Stomach (tissue), 9 donors: ENCODE results near the gene TXNDC17. TPM values are rescaled to one million over a fixed set of nuclear protein-coding genes. Genes with fewer than 3 reads are reported as not detected.
"Not testable (repeated sequence)": the region's sequence is repeated elsewhere in the genome, so short reads cannot be mapped to it uniquely, and the experiment has no call there.

Experiments
- DNase-seq, 2 donors: peaks; one replicate each; pipeline versions ENCODE4 v3.0.0 to v3.0.0-alpha.2; 2013 to 2019
- H3K27ac ChIP-seq, 5 donors: fragments of 200-600 bp in 4 of 5; sonication (generic) in 4 of 5; one replicate each; pipeline ENCODE4 v1.5.1; 2013 to 2019; ENCODE audit warnings: mild to moderate bottlenecking in 1 of 5, moderate library complexity in 1 of 5
- H3K27me3 ChIP-seq, 3 donors: fragments of 200-600 bp; sonication (generic); one replicate each; pipeline ENCODE4 v1.5.1; 2017 to 2019; ENCODE audit warnings: mixed run types in 1 of 3
- H3K36me3 ChIP-seq, 4 donors: fragments of 200-600 bp; sonication (generic); 1 replicate in 3 of 4; 2 replicates in 1 of 4; pipeline ENCODE4 v1.5.1; 2016 to 2019
- H3K4me1 ChIP-seq, 4 donors: fragments of 200-600 bp; sonication (generic); one replicate each; pipeline ENCODE4 v1.5.1; 2016 to 2019
- H3K4me3 ChIP-seq, 4 donors: fragments of 200-600 bp; sonication (generic) in 3 of 4; one replicate each; pipeline ENCODE4 v1.5.1; 2016 to 2019; ENCODE audit warnings: mild to moderate bottlenecking in 1 of 4
- H3K9me3 ChIP-seq, 4 donors: fragments of 200-600 bp; sonication (generic); one replicate each; pipeline ENCODE4 v1.5.1; 2016 to 2019
- CTCF ChIP-seq, 7 experiments: fragments of 450-650 bp in 4 of 7; fragments of 200-600 bp in 3 of 7; sonication (generic) in 3 of 7; IDR thresholded peaks; one replicate each; pipeline ENCODE4 v1.5.1; 2016 to 2019; ENCODE audit warnings: antibody characterized with exemption in 7 of 7, control low read depth in 2 of 7, mild to moderate bottlenecking in 1 of 7
- EP300 ChIP-seq: sonication (generic); formaldehyde crosslinking; IDR thresholded peaks from one replicate; pipeline ENCODE4 v1.6.1; 2017; ENCODE audit warnings: antibody characterized with exemption
- POLR2A ChIP-seq, 4 donors: fragments of 450-650 bp; IDR thresholded peaks; one replicate each; pipeline ENCODE4 v1.6.1; 2016; ENCODE audit warnings: antibody characterized with exemption in 4 of 4, control low read depth in 2 of 4, mild to moderate bottlenecking in 1 of 4, moderate library complexity in 1 of 4
- POLR2AphosphoS5 ChIP-seq, 3 donors: sonication (generic); formaldehyde crosslinking; IDR thresholded peaks; one replicate each; pipeline ENCODE4 v1.6.1; 2016; ENCODE audit warnings: antibody characterized with exemption in 3 of 3
- WGBS, 5 donors: extraction: QIAGEN DNeasy Blood & Tissue Kit in 3 of 5; methylation state at CpG; one replicate each; pipeline versions ENCODE4 v1.1.5 to v1.1.7; 2013 to 2018; 5-methylcytosine and 5-hydroxymethylcytosine counted together
- intact Hi-C: fragments of 100-400 bp; cut with DNase I; formaldehyde crosslinking; loops from one replicate; pipeline ENCODE4 v1.15.1; 2023; ENCODE audit warnings: low total_unique reads
- polyA plus RNA-seq, 3 donors: library from polyadenylated mRNA; stranded (reverse); fragments of 200-250 nt; gene quantifications; one replicate each; pipeline ENCODE4 v1.2.3, GENCODE V29; 2013
- total RNA-seq, 5 donors: library from RNA; depleted of rRNA; stranded (reverse); fragments of >200 nt; gene quantifications; one replicate each; pipeline versions ENCODE4 v1.1.0 to v1.2.3, GENCODE V29; 2014 to 2016
- donor health status: healthy with polysubstance abuse.
- donor health status: Bipolar disorder and iron deficiency.
- donor health status: healthy.

TXNDC17 gene
- total and polyA plus RNA-seq, 8 donors = 28.7 to 375 (median 169) TPM; not detected in 1

GRCh38 chr17:6684881-6685767, 44.3 kb downstream of the TXNDC17 start:
- Histone ChIP-seq H3K4me3 (no peak overlapping the region), H3K27ac (no peak overlapping the region), H3K27me3 (peaks cover 0 to 46% (median 0%) of the 10 kb centered on the region in 3 donors), H3K9me3 (no peaks in the 10 kb centered on the region), H3K4me1 (peaks cover 10 to 16% (median 12%) of the 10 kb centered on the region in 4 donors), H3K36me3 (no peaks in the 10 kb centered on the region)
- 82 to 93% (median 89%) methylated on average over 13 to 14 of the region's 14 CpGs for WGBS, 5 donors
- no peak for TF ChIP-seq CTCF (IDR thresholded peaks at IDR 0.05)
- TF ChIP-seq POLR2AphosphoS5 (IDR thresholded peaks at IDR 0.05) = no peak
- TF ChIP-seq POLR2A (IDR thresholded peaks at IDR 0.05) = no peak
- no peak for TF ChIP-seq EP300
- intact Hi-C loops = no loop called here
- no peak for DNase-seq

- Histone ChIP-seq H3K4me1 (peaks cover 10 to 16% (median 12%) of the 10 kb centered on the region in 4 donors), H3K4me3 (no peak overlapping the region), H3K9me3 (no peaks in the 10 kb centered on the region), H3K27me3 (peaks cover 0 to 54% (median 0%) of the 10 kb centered on the region in 3 donors), H3K36me3 (no peaks in the 10 kb centered on the region), H3K27ac (no peak overlapping the region)
- 51 to 77% (median 51%) methylated on average over 4 of the region's 4 CpGs for WGBS, 5 donors
- no peak for TF ChIP-seq EP300
- TF ChIP-seq CTCF (IDR thresholded peaks at IDR 0.05) = no peak
- TF ChIP-seq POLR2AphosphoS5 (IDR thresholded peaks at IDR 0.05) = no peak
- no peak for TF ChIP-seq POLR2A (IDR thresholded peaks at IDR 0.05)
- no peak for DNase-seq
- intact Hi-C loops = no loop called here
Measured at GRCh38 chr17:6686026-6686425, 45.2 kb downstream of the TXNDC17 start.

- 78 to 87% (median 86%) methylated on average over 9 of the region's 9 CpGs for whole genome bisulfite sequencing, 5 donors
Measured at GRCh38 chr17:6688944-6689343, 48.1 kb downstream of the TXNDC17 start.

GRCh38 chr17:6690641-6691040, 49.8 kb downstream of the TXNDC17 start:
- no peak overlapping the region for H3K27ac ChIP-seq
- WGBS, 5 donors = 80 to 90% (median 86%) methylated on average over 11 of the region's 11 CpGs
- TF ChIP-seq POLR2AphosphoS5 (IDR thresholded peaks at IDR 0.05) = no peak
- no peak for TF ChIP-seq CTCF (IDR thresholded peaks at IDR 0.05)
- no peak for TF ChIP-seq POLR2A (IDR thresholded peaks at IDR 0.05)
- no peak for TF ChIP-seq EP300
- H3K9me3 ChIP-seq = no peaks in the 10 kb centered on the region
- no peaks in the 10 kb centered on the region for H3K36me3 ChIP-seq
- H3K27me3 ChIP-seq = peaks cover 0 to 35% (median 0%) of the 10 kb centered on the region in 3 donors
- no peak overlapping the region for H3K4me3 ChIP-seq
- no peak for DNase-seq
- H3K4me1 ChIP-seq = peaks cover 0 to 7% (median 0%) of the 10 kb centered on the region in 4 donors
- intact Hi-C loops = no loop called here

More at GRCh38 chr17:6688944-6689343, 48.1 kb downstream of the TXNDC17 start:
- Histone ChIP-seq H3K4me1 (peaks cover 0 to 8% (median 2%) of the 10 kb centered on the region in 4 donors), H3K9me3 (no peaks in the 10 kb centered on the region), H3K4me3 (no peak overlapping the region), H3K27ac (no peak overlapping the region), H3K27me3 (peaks cover 0 to 50% (median 0%) of the 10 kb centered on the region in 3 donors), H3K36me3 (no peaks in the 10 kb centered on the region)
- no peak for DNase-seq
- TF ChIP-seq POLR2AphosphoS5 (IDR thresholded peaks at IDR 0.05) (no peak), POLR2A (IDR thresholded peaks at IDR 0.05) (no peak), EP300 (no peak)
- intact Hi-C loops = no loop called here

- TF ChIP-seq POLR2A (IDR thresholded peaks at IDR 0.05) (no peak), CTCF (IDR thresholded peaks at IDR 0.05) (no peak), EP300 (no peak)
- intact Hi-C loops = no loop called here
- H3K9me3 ChIP-seq = no peaks in the 10 kb centered on the region
- H3K4me3 ChIP-seq = no peak overlapping the region
- WGBS, 5 donors = 68 to 79% (median 72%) methylated on average over 3 of the region's 3 CpGs
- H3K27me3 ChIP-seq = peaks cover 0 to 30% (median 0%) of the 10 kb centered on the region in 3 donors
- no peak overlapping the region for H3K27ac ChIP-seq
- H3K4me1 ChIP-seq = no peaks in the 10 kb centered on the region
- no peaks in the 10 kb centered on the region for H3K36me3 ChIP-seq
- no peak for DNase-seq
Measured at GRCh38 chr17:6691546-6691945, 50.7 kb downstream of the TXNDC17 start.

- H3K4me3 ChIP-seq, DNase-seq, intact Hi-C loops, H3K4me1 ChIP-seq, H3K27ac ChIP-seq, H3K9me3 ChIP-seq, H3K36me3 ChIP-seq: not testable (repeated sequence)
- WGBS, 5 donors = 58 to 67% (median 61%) methylated on average over 6 of the region's 6 CpGs
- peaks cover 0 to 26% (median 0%) of the 10 kb centered on the region in 3 donors for H3K27me3 ChIP-seq
Measured at GRCh38 chr17:6691958-6692357, 51.1 kb downstream of the TXNDC17 start.
